ENCODE data around the gene FFAR1.

DNA sequence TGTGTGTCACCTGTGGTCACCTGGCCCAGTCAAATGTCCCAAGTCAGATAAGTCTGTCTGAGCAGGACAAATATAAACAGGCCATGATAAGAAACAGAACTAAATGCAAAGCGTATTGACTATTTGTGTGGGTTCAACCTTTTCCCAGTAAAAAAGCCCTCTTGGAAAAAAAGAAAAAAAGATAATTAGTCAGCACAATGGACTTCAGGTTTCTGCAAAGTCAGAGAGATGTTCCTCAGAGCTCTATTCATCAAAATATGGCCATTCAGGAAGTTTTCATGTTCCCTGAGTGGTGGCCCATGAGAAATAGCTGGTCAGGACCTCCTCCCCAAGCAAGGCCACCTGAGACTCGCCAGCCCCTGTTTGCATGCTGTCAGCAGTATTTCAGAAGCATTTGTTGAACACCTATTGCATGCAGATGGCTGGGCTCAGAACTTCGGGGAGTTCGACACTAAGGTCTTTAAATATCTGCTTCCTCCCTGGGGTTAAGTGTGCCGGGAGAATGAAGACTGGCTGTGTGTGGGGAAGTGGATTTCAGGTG lies 13.2 kb downstream of the FFAR1 start:
- TF ChIP-seq, protein P1, sequence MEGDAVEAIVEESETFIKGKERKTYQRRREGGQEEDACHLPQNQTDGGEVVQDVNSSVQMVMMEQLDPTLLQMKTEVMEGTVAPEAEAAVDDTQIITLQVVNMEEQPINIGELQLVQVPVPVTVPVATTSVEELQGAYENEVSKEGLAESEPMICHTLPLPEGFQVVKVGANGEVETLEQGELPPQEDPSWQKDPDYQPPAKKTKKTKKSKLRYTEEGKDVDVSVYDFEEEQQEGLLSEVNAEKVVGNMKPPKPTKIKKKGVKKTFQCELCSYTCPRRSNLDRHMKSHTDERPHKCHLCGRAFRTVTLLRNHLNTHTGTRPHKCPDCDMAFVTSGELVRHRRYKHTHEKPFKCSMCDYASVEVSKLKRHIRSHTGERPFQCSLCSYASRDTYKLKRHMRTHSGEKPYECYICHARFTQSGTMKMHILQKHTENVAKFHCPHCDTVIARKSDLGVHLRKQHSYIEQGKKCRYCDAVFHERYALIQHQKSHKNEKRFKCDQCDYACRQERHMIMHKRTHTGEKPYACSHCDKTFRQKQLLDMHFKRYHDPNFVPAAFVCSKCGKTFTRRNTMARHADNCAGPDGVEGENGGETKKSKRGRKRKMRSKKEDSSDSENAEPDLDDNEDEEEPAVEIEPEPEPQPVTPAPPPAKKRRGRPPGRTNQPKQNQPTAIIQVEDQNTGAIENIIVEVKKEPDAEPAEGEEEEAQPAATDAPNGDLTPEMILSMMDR (IDR thresholded peaks at IDR 0.05) = no peak
- TF ChIP-seq EP300 (IDR thresholded peaks at IDR 0.05; ENCODE audit: borderline replicate concordance in 1 of 2, low read depth in 1 of 2, low read length in 1 of 2) = no peak
- TF ChIP-seq, protein P2, sequence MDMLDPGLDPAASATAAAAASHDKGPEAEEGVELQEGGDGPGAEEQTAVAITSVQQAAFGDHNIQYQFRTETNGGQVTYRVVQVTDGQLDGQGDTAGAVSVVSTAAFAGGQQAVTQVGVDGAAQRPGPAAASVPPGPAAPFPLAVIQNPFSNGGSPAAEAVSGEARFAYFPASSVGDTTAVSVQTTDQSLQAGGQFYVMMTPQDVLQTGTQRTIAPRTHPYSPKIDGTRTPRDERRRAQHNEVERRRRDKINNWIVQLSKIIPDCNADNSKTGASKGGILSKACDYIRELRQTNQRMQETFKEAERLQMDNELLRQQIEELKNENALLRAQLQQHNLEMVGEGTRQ (IDR thresholded peaks at IDR 0.05; ENCODE audit: borderline replicate concordance, low read depth, low read length) = no peak
- no peak for TF ChIP-seq RXRA (IDR thresholded peaks at IDR 0.05; ENCODE audit: borderline replicate concordance, low read depth)
- TF ChIP-seq, protein P3, sequence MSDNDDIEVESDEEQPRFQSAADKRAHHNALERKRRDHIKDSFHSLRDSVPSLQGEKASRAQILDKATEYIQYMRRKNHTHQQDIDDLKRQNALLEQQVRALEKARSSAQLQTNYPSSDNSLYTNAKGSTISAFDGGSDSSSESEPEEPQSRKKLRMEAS (IDR thresholded peaks at IDR 0.05; ENCODE audit: low read depth) = no peak

All from SK-N-SH (cell line).